Activated CD8-positive, alpha-beta memory T cell treated with anti-CD3 and anti-CD28 coated beads for 1 hour (primary cell): ENCODE results near the gene ZNF142.
"Not testable (repeated sequence)": the region's sequence is repeated elsewhere in the genome, so short reads cannot be mapped to it uniquely, and the experiment has no call there.

ENCODE experiments used
- DNase-seq, 2 donors: peaks; one replicate each; pipeline ENCODE4 v3.0.0-alpha.2; 2020; ENCODE audit warnings: low read depth in 1 of 2; ENCODE audit errors: extremely low read depth in 1 of 2

The ZNF142 gene

DNA sequence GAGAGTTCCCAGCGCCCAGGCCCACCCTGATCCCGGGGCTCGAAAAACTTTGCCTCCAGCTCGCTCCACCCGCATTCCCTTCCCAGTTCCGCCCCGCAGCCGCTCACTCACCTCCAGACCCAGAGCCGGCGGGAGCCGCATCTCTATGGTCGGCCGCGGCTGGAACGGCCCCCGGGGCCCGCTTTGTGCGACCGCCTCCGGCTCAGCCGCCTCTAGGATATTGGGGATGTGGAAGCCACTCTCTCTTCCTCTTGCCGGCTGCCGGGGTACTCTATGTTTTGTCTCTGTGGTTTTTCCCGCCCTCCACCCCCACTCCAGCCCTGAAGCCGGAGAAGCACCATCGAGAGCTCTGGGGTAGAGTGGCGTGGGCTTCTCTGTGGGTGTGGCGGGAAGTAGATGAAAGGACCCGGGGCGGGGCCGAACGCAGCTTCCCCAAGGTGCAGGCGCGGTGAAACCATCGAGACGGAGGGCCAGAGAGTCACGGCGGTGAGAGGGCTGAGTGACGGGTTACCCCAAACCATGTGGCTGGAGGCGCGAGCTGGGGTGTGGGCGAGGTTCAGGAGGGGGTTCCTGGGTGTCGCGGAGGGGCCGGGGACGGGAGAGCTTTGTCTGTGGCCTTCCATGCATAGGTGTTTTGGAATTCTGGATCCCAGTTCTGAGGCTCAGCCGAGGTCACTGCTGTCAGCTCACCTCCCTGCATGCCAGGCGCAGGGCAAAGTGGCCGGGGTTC lies at the start of gene ZNF142, which contains the start of gene BCS1L:
Gene ZNF142, minus strand, starts transcription at position 366 of the 730 bp plus-strand sequence. CDS start 3,194 bp downstream, outside the sequence.
Gene BCS1L, plus strand, starts transcription at position 426 of the 730 bp plus-strand sequence. CDS start 1,305 bp downstream, outside the sequence.
- peak; percentile 81 to 86 for DNase-seq

DNA sequence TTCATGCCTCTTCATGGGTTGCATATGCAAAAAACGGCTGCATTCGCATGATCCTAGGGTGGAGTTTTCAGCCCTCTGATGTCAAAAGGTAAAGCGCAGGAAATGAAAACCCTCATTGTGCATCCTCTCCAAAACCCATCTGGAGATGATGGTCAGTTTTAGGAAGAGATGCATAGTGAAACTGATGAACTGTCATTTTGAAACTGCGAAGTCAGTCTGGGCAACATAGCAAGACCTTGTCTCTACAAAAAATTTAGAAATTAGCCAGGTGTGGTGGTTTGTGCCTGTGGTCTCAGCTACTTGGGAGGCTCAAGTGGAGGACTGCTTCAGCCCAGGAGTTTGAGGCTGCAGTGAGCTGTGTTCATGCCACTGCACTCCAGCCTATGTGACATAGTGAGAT lies 48.7 kb upstream of the ZNF142 start:
- no peak for DNase-seq

DNA sequence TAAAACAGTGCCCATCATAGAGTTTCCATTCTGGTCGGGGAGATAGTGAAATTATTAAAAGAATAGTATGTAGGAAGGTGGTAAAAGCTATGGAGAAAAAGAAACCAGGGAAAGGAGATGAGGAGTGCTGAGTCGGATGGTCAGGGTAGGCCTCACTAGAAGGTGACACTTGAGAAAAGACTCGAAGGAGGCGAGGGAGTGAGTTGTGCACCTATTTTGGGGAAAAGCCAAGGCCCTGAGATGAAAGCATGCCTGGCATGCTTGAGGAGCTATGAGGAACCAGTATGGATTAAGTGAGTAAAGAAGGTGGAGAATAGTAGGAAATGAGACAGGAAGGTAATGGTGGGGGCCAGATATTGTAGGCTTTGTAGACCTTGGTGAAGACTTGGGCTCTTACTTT lies 43.9 kb upstream of the ZNF142 start:
- no peak for DNase-seq

- DNase-seq = no peak
These were observed 42.4 kb upstream of the ZNF142 start for GRCh38 chr2:218701806-218702205.

DNA sequence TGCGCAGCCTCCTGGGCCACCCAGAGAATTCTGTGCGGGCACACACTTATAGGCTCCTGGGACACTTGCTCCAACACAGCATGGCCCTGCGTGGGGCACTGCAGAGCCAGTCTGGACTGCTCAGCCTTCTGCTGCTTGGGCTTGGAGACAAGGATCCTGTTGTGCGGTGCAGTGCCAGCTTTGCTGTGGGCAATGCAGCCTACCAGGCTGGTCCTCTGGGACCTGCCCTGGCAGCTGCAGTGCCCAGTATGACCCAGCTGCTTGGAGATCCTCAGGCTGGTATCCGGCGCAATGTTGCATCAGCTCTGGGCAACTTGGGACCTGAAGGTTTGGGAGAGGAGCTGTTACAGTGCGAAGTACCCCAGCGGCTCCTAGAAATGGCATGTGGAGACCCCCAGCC lies 39.5 kb upstream of the ZNF142 start:
- no peak for DNase-seq

GRCh38 chr2:218694405-218695145 lies 35.2 kb upstream of the ZNF142 start:
- DNase-seq = no peak

GRCh38 chr2:218691234-218691633 lies 31.8 kb upstream of the ZNF142 start:
- no peak for DNase-seq

- not testable (repeated sequence) for DNase-seq
These were observed 28.1 kb upstream of the ZNF142 start for GRCh38 chr2:218687400-218688060.

GRCh38 chr2:218680061-218680460 lies 20.6 kb upstream of the ZNF142 start:
- DNase-seq = no peak

DNA sequence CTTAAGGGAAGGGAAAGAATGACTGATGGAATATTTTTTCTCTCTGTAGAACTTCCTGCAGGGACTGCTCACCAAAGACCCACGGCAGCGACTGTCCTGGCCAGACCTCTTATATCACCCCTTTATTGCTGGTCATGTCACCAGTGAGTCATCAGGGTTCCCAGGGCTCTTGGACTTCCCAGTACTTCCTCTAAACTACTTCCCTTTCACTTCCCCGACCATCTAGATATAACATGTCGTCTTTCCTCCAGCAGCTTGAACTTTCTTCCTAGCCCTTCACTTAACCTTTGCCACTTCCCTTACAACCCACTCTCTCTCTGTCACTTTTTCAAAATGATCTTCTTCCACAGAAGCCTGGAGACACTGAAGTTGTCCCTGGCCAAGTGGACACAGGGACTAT lies 19.7 kb upstream of the ZNF142 start:
- no peak for DNase-seq

- peak; percentile 45 to 69 for DNase-seq
These were observed 12.5 kb upstream of the ZNF142 start, which contains the start of the genes RNF25 and STK36 for GRCh38 chr2:218671654-218672566. Gene RNF25 (minus strand): TSS chr2:218672002. CDS start chr2:218671970, 32 bp downstream. Gene STK36 (plus strand): TSS chr2:218672086. CDS start chr2:218672830, 744 bp downstream.

DNA sequence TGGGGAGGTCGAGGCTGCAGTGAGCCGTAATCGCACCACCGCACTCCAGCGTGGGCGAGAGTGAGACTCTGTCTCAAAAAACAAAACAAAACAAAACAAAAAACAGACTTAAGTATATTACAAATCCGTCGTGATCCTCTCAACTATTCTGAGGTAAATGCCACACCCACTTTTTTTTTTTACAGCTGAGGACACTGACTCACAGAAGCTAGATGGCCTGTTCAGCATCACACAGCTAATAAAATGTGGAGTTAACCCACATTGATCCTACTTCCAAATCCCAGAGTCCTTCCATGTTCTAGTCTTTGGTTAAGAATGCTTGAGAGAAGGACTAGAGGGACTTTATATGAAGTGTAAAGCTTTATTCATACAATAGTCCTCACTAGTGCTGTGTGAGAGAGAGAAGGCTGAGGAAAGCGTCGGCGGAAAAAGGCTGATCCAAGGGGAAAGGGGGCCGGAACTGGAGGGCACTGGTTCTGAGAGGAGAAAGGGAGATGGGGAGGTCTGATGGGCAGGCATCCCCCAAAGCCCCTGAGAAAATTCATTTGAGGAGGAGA lies 11.8 kb upstream of the ZNF142 start:
- DNase-seq = no peak

- DNase-seq = no peak
These were observed 5.2 kb upstream of the ZNF142 start for GRCh38 chr2:218664653-218665052.

- DNase-seq = no peak
These were observed 4.5 kb upstream of the ZNF142 start for GRCh38 chr2:218663901-218664300.

- no peak for DNase-seq
These were observed 3.4 kb upstream of the ZNF142 start for GRCh38 chr2:218662827-218663226.

DNA sequence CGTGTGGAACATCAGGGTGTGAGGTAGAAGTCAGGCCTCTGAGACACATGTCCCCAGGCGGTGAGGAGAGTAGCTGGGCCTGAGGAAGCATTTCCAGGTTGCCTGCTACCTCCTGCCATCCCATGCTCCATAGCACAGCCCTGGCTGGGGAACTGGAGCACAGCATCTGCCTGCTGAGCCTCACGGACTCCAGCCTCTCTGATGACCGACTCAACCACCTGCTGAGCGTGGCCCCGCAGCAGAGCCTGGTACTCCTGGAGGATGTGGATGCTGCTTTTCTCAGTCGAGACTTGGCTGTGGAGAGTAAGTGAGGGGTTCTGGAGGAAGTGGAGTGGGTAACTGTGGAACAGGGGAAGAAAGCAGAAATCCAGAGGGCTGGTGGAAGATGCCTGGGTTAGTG lies 3.0 kb upstream of the ZNF142 start:
- DNase-seq = no peak

DNA sequence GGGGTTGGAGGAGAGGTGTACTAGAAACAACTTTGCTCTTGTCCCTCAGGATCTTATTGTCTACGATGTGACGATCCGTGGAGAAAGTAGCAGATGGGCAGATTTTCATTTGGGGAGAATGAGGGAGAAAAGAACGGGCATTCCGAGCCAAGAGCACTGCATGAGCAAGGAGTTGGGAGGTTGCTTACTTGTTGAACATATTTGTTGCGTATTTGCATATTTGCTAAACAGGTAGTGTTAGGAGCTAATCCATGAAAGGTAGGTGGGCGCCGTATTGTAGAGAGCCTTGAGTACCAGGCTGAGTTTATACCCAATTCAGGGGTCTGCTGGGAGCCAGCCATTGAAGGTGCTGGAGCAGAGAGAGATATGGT lies 550 bp upstream of the ZNF142 start:
- no peak for DNase-seq

GRCh38 chr2:218658671-218659257 lies 659 bp downstream of the ZNF142 start:
- DNase-seq = peak in 1 of 2 donors; percentile 8

- DNase-seq = no peak
These were observed 3.7 kb downstream of the ZNF142 start for GRCh38 chr2:218655751-218656150.

DNA sequence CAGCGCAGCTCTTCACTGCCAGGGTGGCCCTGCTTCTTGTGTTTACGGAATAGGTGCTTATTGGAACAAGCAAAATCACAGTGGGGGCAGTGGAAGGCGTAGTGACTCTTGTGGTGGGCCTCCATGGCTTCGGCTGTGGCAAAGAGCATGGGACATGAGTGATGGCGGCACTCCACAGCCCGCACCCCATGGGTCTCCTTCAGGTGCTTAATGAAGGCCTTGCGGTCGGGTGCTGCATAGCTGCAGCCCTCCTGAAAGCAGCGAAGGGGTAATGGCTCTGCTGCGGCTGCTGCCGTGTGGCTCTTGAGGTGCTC lies 10.7 kb downstream of the ZNF142 start:
- DNase-seq = no peak
